PC-3 (cell line): ENCODE measurements around the gene HACD1. TPM values are rescaled to one million over a fixed set of nuclear protein-coding genes. Genes with fewer than 3 reads are reported as not detected.

Experiments
- ATAC-seq: fragments of 200-7000 bp; cut with Tn5 transposase; 2 replicates; pipeline ENCODE4 v1.9.1; 2020; ENCODE audit warnings: mild to moderate bottlenecking, moderate library complexity
- BruUV-seq: library from RNA; stranded (reverse); fragments of 400-500 nt; replicated peaks from 2 replicates; lab custom pipeline; 2021; lab: Mats Ljungman, UMichigan
- CTCF ChIA-PET: fragments of 300-600 bp; sonication (Branson Sonifier 250); formaldehyde crosslinking; loops from one replicate; lab custom pipeline; 2022; ENCODE audit warnings: antibody characterized with exemption; lab: Charles Lee
- POLR2A ChIA-PET: fragments of 300-600 bp; sonication (Branson Sonifier 250); formaldehyde crosslinking; loops from one replicate; lab custom pipeline; 2022; ENCODE audit warnings: antibody characterized with exemption; ENCODE audit not compliant: unreplicated experiment; lab: Charles Lee
- DNase-seq: peaks from one replicate; pipeline ENCODE4 v3.0.0-alpha.2; 2015
- H2AFZ ChIP-seq: fragments of 300-600 bp; sonication (generic); 2 replicates; pipeline ENCODE4 v1.6.0; 2016; ENCODE audit warnings: antibody characterized with exemption, low read length
- H3F3A ChIP-seq: fragments of 300-600 bp; sonication (generic); one replicate; pipeline ENCODE4 v1.6.0; 2017; ENCODE audit warnings: antibody characterized with exemption, low read length, control low read depth, mild to moderate bottlenecking; ENCODE audit not compliant: unreplicated experiment
- H3K27ac ChIP-seq: fragments of 300-600 bp; sonication (generic); 2 replicates; pipeline ENCODE4 v1.5.1; 2016; ENCODE audit warnings: mild to moderate bottlenecking, low read length
- H3K27me3 ChIP-seq: fragments of 300-600 bp; sonication (generic); 2 replicates; pipeline ENCODE4 v1.6.1; 2016; ENCODE audit warnings: low read length, mixed read lengths
- H3K36me3 ChIP-seq: fragments of 300-600 bp; sonication (generic); 2 replicates; pipeline ENCODE4 v1.6.1; 2016; ENCODE audit warnings: low read depth, mixed run types, low read length, mixed read lengths
- H3K4me1 ChIP-seq: fragments of 300-600 bp; sonication (generic); 2 replicates; pipeline ENCODE4 v1.5.1; 2016; ENCODE audit warnings: low read length; ENCODE audit not compliant: insufficient read depth
- H3K4me2 ChIP-seq: fragments of 300-600 bp; sonication (generic); 2 replicates; pipeline ENCODE4 v1.6.0; 2016; ENCODE audit warnings: low read length
- H3K4me3 ChIP-seq: fragments of 300-600 bp; sonication (generic); 2 replicates; pipeline ENCODE4 v1.5.1; 2016; ENCODE audit warnings: mild to moderate bottlenecking, low read length, mixed read lengths
- H3K79me2 ChIP-seq: fragments of 300-600 bp; sonication (generic); 2 replicates; pipeline ENCODE4 v1.6.1; 2017; ENCODE audit warnings: low read length, mixed read lengths
- H3K9ac ChIP-seq: fragments of 300-600 bp; sonication (generic); 2 replicates; pipeline ENCODE4 v1.6.0; 2016; ENCODE audit warnings: mild to moderate bottlenecking, low read length
- H3K9me2 ChIP-seq: fragments of 300-600 bp; sonication (generic); replicated peaks from 2 replicates; pipeline ENCODE4 v1.6.1; 2016; ENCODE audit warnings: mixed run types, low read length, mixed read lengths
- H3K9me3 ChIP-seq: fragments of 300-600 bp; sonication (generic); 2 replicates; pipeline ENCODE4 v1.6.1; 2016; ENCODE audit warnings: low read length, mixed read lengths
- H4K20me1 ChIP-seq: fragments of 300-600 bp; sonication (generic); 2 replicates; pipeline ENCODE4 v1.6.1; 2016; ENCODE audit warnings: low read length, mixed read lengths
- EZH2 ChIP-seq: fragments of 300-600 bp; sonication (generic); IDR thresholded peaks from one replicate; pipeline ENCODE4 v1.6.1; 2017; ENCODE audit warnings: antibody characterized with exemption, mild to moderate bottlenecking, low read length; ENCODE audit not compliant: unreplicated experiment
- EZH2phosphoT487 ChIP-seq: fragments of 300-600 bp; sonication (generic); IDR thresholded peaks from 2 replicates; pipeline ENCODE4 v1.6.1; 2018; ENCODE audit warnings: mild to moderate bottlenecking, antibody characterized with exemption, low read length, borderline replicate concordance
- intact Hi-C: fragments of 100-400 bp; cut with micrococcal nuclease; formaldehyde crosslinking; loops from 2 replicates; pipeline ENCODE4 v1.9.0; 2023
- total RNA-seq: library from RNA; depleted of rRNA; stranded (reverse); fragments of >200 nt; gene quantifications from 2 replicates; pipeline ENCODE4 v1.2.3, GENCODE V29; 2014
- TF ChIP-seq, protein P1 (sequence below): fragments of 300-600 bp; sonication (generic); conservative IDR thresholded peaks from 2 replicates; pipeline ENCODE4 v1.5.1; 2017; ENCODE audit warnings: antibody characterized with exemption, low read depth, mild to moderate bottlenecking, low read length

Gene HACD1
- total RNA-seq, 1 experiment from 2014 or later, result 15.3 TPM

DNA sequence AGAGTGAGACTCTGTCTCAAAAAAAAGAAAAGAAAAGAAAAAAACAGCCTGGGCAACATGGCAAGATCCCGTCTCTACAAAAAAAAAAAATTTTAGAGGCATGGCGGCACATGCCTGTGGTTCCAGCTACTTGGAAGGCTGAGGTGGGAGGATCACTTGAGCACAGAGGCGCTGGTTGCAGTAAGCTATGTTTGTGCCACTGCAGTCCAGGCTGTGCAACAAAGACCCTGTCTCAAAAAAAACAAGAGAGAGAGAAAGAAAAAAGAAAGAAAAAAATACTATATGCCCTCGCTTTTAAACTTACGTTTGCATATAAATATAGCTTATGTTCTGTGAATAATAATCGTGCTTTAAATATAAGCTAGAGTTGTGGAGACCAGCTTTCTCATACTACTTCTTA lies 11.2 kb downstream of the HACD1 start:
- Histone ChIP-seq H3K4me3 (no peak overlapping the region), H3K9me2 (no peaks in the 10 kb centered on the region), H3K9ac (no peak overlapping the region), H3K79me2 (no peaks in the 10 kb centered on the region), H2AFZ (no peak overlapping the region), H3K9me3 (no peaks in the 10 kb centered on the region), H3K4me1 (no peaks in the 10 kb centered on the region), H3K27me3 (no peaks in the 10 kb centered on the region), H3K36me3 (no peaks in the 10 kb centered on the region), H3K4me2 (no peak overlapping the region), H3F3A (no peaks in the 10 kb centered on the region), H3K27ac (no peak overlapping the region), H4K20me1 (no peaks in the 10 kb centered on the region)
- intact Hi-C loops, result loop anchor here (2.0 to 5.0 kb wide), 4 partner anchors 137 to 499 kb away; no protein-coding TSS in a partner anchor
- TF ChIP-seq EZH2phosphoT487 (no peak), EZH2 (no peak)
- TF ChIP-seq, protein P1, sequence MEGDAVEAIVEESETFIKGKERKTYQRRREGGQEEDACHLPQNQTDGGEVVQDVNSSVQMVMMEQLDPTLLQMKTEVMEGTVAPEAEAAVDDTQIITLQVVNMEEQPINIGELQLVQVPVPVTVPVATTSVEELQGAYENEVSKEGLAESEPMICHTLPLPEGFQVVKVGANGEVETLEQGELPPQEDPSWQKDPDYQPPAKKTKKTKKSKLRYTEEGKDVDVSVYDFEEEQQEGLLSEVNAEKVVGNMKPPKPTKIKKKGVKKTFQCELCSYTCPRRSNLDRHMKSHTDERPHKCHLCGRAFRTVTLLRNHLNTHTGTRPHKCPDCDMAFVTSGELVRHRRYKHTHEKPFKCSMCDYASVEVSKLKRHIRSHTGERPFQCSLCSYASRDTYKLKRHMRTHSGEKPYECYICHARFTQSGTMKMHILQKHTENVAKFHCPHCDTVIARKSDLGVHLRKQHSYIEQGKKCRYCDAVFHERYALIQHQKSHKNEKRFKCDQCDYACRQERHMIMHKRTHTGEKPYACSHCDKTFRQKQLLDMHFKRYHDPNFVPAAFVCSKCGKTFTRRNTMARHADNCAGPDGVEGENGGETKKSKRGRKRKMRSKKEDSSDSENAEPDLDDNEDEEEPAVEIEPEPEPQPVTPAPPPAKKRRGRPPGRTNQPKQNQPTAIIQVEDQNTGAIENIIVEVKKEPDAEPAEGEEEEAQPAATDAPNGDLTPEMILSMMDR, result no peak
- ChIA-PET POLR2A (no interaction called here), CTCF (no interaction called here)
- no peak for ATAC-seq
- no TSS peak for BruUV-seq
- DNase-seq, result no peak

DNA sequence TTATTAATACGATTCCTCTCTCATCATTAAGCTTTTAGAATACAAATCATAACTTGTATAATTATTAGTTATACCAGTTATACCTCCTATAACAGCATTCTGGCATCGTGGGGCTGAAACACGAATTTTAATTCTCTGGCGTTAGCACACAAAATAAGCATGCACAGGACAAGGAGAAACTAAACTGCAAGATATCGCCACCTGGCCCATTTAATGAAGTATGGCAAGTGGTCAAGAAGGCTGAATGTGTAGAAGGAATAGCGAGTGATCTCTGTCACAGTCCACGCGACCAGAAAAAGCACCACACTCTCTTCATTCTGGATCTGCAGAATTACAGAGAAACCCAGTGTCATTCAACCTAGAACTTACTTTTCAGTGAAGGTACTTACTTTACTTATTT lies 18.1 kb downstream of the HACD1 start:
- Histone ChIP-seq H3K9ac (no peak overlapping the region), H3K9me3 (no peaks in the 10 kb centered on the region), H3K9me2 (no peaks in the 10 kb centered on the region), H3K36me3 (no peaks in the 10 kb centered on the region), H2AFZ (no peak overlapping the region), H3K4me2 (no peak overlapping the region), H3K27ac (no peak overlapping the region), H3K4me1 (no peaks in the 10 kb centered on the region), H3F3A (no peaks in the 10 kb centered on the region), H3K79me2 (no peaks in the 10 kb centered on the region), H3K27me3 (no peaks in the 10 kb centered on the region), H4K20me1 (no peaks in the 10 kb centered on the region), H3K4me3 (no peak overlapping the region)
- intact Hi-C loops, result loop anchor here (1.0 to 10.0 kb wide), 3 partner anchors 164 to 772 kb away; no protein-coding TSS in a partner anchor
- no peak for TF ChIP-seq EZH2phosphoT487
- TF ChIP-seq, protein P1, result peak; percentile 34; the same call in 1 of the 2 replicates
- no TSS peak for BruUV-seq
- CTCF ChIA-PET, result no interaction called here
- peak; percentile 25 for DNase-seq
- 0 out of 2 replicates have a peak, but pooled peaks have one; percentile 22 for ATAC-seq
- POLR2A ChIA-PET, result no interaction called here

DNA sequence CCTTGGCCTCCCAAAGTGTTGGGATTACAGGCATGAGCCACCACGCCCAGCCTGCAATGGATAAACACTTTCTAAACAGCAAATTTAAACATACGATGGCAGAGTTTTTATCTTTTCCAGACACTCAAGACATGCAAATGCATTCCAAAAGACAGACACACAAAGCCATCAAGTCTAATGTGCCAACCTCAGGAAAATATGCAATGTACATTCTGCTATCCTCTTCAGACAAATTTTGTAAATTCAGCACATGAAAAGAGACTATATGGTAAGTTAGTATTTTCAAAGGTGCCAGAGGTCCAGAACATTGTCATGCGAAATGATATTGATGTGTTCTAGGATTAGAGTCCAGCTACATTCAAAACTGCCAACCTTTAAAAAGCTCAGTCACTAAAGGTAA lies 19.8 kb downstream of the HACD1 start:
- no peak for TF ChIP-seq EZH2
- no peak for TF ChIP-seq EZH2phosphoT487
- TF ChIP-seq, protein P1, result no peak
- ATAC-seq (no peak), DNase-seq (no peak)
- ChIA-PET POLR2A (no interaction called here), CTCF (no interaction called here)
- H3K9ac ChIP-seq, result no peak overlapping the region
- H2AFZ ChIP-seq, result no peak overlapping the region
- no peak overlapping the region for H3K27ac ChIP-seq
- no peak overlapping the region for H3K4me2 ChIP-seq
- no peaks in the 10 kb centered on the region for H3K79me2 ChIP-seq
- H3K9me2 ChIP-seq, result no peaks in the 10 kb centered on the region
- no peaks in the 10 kb centered on the region for H3F3A ChIP-seq
- H3K9me3 ChIP-seq, result no peaks in the 10 kb centered on the region
- no peaks in the 10 kb centered on the region for H3K4me1 ChIP-seq
- intact Hi-C loops, result loop anchor here (5.0 to 10.0 kb wide), 2 partner anchors 163 to 770 kb away; no protein-coding TSS in a partner anchor
- BruUV-seq, result no TSS peak
- no peaks in the 10 kb centered on the region for H3K36me3 ChIP-seq
- H3K27me3 ChIP-seq, result no peaks in the 10 kb centered on the region
- H3K4me3 ChIP-seq, result no peak overlapping the region
- H4K20me1 ChIP-seq, result no peaks in the 10 kb centered on the region
